Fibroblast of mammary gland (primary cell): ENCODE results near the gene TEN1.

Source experiments
- DNase-seq: peaks from one replicate; pipeline ENCODE4 v3.0.0-alpha.2; 2010; ENCODE audit warnings: low read depth
- H3K4me3 ChIP-seq: 2 replicates; pipeline ENCODE4 v1.5.1; 2011; ENCODE audit warnings: low read depth, mild to moderate bottlenecking, low read length, moderate library complexity; ENCODE audit not compliant: control insufficient read depth
- TF ChIP-seq, protein P1 (sequence below): conservative IDR thresholded peaks from 2 replicates; pipeline ENCODE4 v1.5.1; 2011; ENCODE audit warnings: low read depth, low read length, inconsistent platforms; ENCODE audit not compliant: control insufficient read depth, insufficient read depth

Gene TEN1

GRCh38 chr17:75941442-75941819 is 37.6 kb upstream of the TEN1 start:
- H3K4me3 ChIP-seq = peak overlapping the region; percentile 78
- TF ChIP-seq, protein P1, sequence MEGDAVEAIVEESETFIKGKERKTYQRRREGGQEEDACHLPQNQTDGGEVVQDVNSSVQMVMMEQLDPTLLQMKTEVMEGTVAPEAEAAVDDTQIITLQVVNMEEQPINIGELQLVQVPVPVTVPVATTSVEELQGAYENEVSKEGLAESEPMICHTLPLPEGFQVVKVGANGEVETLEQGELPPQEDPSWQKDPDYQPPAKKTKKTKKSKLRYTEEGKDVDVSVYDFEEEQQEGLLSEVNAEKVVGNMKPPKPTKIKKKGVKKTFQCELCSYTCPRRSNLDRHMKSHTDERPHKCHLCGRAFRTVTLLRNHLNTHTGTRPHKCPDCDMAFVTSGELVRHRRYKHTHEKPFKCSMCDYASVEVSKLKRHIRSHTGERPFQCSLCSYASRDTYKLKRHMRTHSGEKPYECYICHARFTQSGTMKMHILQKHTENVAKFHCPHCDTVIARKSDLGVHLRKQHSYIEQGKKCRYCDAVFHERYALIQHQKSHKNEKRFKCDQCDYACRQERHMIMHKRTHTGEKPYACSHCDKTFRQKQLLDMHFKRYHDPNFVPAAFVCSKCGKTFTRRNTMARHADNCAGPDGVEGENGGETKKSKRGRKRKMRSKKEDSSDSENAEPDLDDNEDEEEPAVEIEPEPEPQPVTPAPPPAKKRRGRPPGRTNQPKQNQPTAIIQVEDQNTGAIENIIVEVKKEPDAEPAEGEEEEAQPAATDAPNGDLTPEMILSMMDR = no peak
- DNase-seq = no peak

- TF ChIP-seq, protein P1 = no peak
- H3K4me3 ChIP-seq = no peak overlapping the region
- no peak for DNase-seq
Measured at GRCh38 chr17:75942473-75942872, 36.6 kb upstream of the TEN1 start.

DNA sequence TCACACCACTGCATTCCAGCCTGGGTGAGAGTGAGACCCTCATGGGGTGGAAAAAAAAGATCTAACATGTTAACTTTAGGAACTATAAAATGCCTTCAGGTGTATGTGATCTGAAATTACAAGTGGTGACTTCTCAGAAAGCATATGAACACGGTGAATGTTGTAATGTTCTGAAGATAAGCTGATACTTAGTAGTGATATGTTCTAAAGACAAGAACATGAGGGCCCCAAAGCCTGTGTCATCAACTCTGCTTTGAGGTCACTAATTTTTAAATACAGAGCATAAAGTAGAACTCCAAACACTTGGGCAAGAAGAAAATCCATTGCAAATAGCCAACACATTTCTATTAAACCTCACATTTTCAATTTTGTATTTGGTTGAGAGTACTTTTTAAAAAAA is 35.5 kb upstream of the TEN1 start:
- no peak for DNase-seq
- no peak overlapping the region for H3K4me3 ChIP-seq
- TF ChIP-seq, protein P1 = no peak

GRCh38 chr17:75945211-75945610 is 33.8 kb upstream of the TEN1 start:
- no peak overlapping the region for H3K4me3 ChIP-seq
- TF ChIP-seq, protein P1 = no peak
- no peak for DNase-seq

DNA sequence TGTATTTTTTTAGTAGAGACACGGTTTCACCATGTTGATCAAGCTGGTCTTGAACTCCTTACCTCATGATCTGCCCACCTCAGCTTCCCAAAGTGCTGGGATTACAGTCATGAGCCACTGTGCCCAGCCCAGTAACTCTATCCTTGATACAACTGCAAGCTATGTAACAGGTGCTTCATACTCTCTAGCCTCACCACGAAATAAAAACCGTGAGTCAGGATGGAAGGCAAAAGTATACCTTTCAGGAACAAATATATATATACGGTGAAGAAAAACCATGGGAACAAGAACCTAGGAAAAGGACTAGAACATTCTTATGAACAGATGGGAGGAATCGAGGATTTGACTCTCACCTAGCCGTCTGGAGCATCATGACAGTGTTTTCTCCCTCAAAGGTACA is 28.6 kb upstream of the TEN1 start:
- TF ChIP-seq, protein P1 = no peak
- no peak for DNase-seq
- H3K4me3 ChIP-seq = no peak overlapping the region

GRCh38 chr17:75950855-75951554 is 28.0 kb upstream of the TEN1 start:
- TF ChIP-seq, protein P1 = no peak
- no peak for DNase-seq
- no peak overlapping the region for H3K4me3 ChIP-seq

- no peak for DNase-seq
- TF ChIP-seq, protein P1 = no peak
- no peak overlapping the region for H3K4me3 ChIP-seq
Measured at GRCh38 chr17:75959051-75959838, 19.8 kb upstream of the TEN1 start.
